GM12878 (cell line): ENCODE data around the gene FAM89A. TPM values are rescaled to one million over a fixed set of nuclear protein-coding genes. Genes with fewer than 3 reads are reported as not detected.

Source experiments
- ATAC-seq: fragments of 200-7000 bp; cut with Tn5 transposase; 3 replicates; pipeline ENCODE4 v1.9.1; 2020; ENCODE audit warnings: mild to moderate bottlenecking, moderate library complexity
- BruUV-seq: library from RNA; stranded (reverse); fragments of 400-500 nt; replicated peaks from 2 replicates; lab custom pipeline; 2021; lab: Mats Ljungman, UMichigan
- CTCF ChIA-PET: fragments of 300-600 bp; sonication (Branson Sonifier 250); formaldehyde crosslinking; extraction: SDS; loops from one replicate; lab custom pipeline; 2021; ENCODE audit warnings: inconsistent platforms; lab: Yijun Ruan, JAX
- POLR2A ChIA-PET: fragments of 350-600 bp; formaldehyde crosslinking; extraction: SDS; loops from one replicate; lab custom pipeline; 2021; ENCODE audit warnings: inconsistent platforms; lab: Charles Lee
- RAD21 ChIA-PET: fragments of 300-600 bp; sonication (Branson Sonifier 250); formaldehyde crosslinking; loops from one replicate; lab custom pipeline; 2023; ENCODE audit warnings: antibody characterized with exemption; ENCODE audit not compliant: unreplicated experiment; lab: Charles Lee
- SMC1A ChIA-PET: fragments of 300-600 bp; sonication (Branson Sonifier 250); formaldehyde crosslinking; loops from one replicate; lab custom pipeline; 2023; ENCODE audit not compliant: unreplicated experiment, uncharacterized antibody; lab: Charles Lee
- DNase-seq: peaks from one replicate; pipeline ENCODE4 v3.0.0-alpha.2; 2011; ENCODE audit warnings: low read depth, low spot score
- FAIRE-seq: peaks from 3 replicates; lab custom pipeline; 2011; peaks lifted over from hg19 to GRCh38; lab: Jason Lieb, UNC
- H2AFZ ChIP-seq: 2 replicates; pipeline ENCODE4 v1.6.0; 2011; ENCODE audit warnings: low read depth, low read length, control low read depth; ENCODE audit not compliant: control insufficient read depth
- H3K27ac ChIP-seq: 2 replicates; pipeline ENCODE4 v1.5.1; 2011; ENCODE audit warnings: control low read depth; ENCODE audit not compliant: control insufficient read depth, insufficient read depth
- H3K27me3 ChIP-seq, 2 experiments: replicated peaks in 1 of 2; 2 replicates each; pipeline versions ENCODE4 v1.6.0 to v1.6.1; 2011; ENCODE audit warnings: low read length in 1 of 2; ENCODE audit not compliant: control insufficient read depth in 2 of 2, insufficient read depth in 2 of 2
- H3K36me3 ChIP-seq, 2 experiments: 2 replicates each; pipeline ENCODE4 v1.5.1; 2011; ENCODE audit warnings: low read length in 1 of 2; ENCODE audit not compliant: control insufficient read depth in 2 of 2, insufficient read depth in 2 of 2
- H3K4me1 ChIP-seq: 2 replicates; pipeline ENCODE4 v1.6.1; 2011; ENCODE audit warnings: mild to moderate bottlenecking, low read length, moderate library complexity, mixed read lengths; ENCODE audit not compliant: control insufficient read depth, insufficient read depth
- H3K4me2 ChIP-seq: 2 replicates; pipeline ENCODE4 v1.6.0; 2011; ENCODE audit warnings: control low read depth; ENCODE audit not compliant: control insufficient read depth, insufficient read depth
- H3K4me3 ChIP-seq: fragments of 200-600 bp; sonication (generic); 2 replicates; pipeline ENCODE4 v1.5.1; 2016
- H3K79me2 ChIP-seq: 2 replicates; pipeline ENCODE4 v1.6.0; 2011; ENCODE audit warnings: low read length; ENCODE audit not compliant: control insufficient read depth, insufficient read depth
- H3K9ac ChIP-seq: 2 replicates; pipeline ENCODE4 v1.8.0; 2011; ENCODE audit warnings: low read length, control low read depth, mixed read lengths; ENCODE audit not compliant: control insufficient read depth, insufficient read depth
- H3K9me3 ChIP-seq: replicated peaks from 3 replicates; pipeline ENCODE4 v1.5.1; 2011; ENCODE audit warnings: mild to moderate bottlenecking, low read length; ENCODE audit not compliant: control insufficient read depth, insufficient read depth
- H4K20me1 ChIP-seq: 2 replicates; pipeline ENCODE4 v1.6.0; 2011; ENCODE audit not compliant: control insufficient read depth, insufficient read depth
- CREB1 ChIP-seq: IDR thresholded peaks from 2 replicates; pipeline ENCODE4 v1.6.1; 2012; ENCODE audit warnings: low read depth, mild to moderate bottlenecking, inconsistent platforms
- MYC ChIP-seq: IDR thresholded peaks from 2 replicates; pipeline ENCODE4 v1.6.1; 2011; ENCODE audit warnings: mild to moderate bottlenecking, low read length, moderate library complexity, inconsistent platforms; ENCODE audit not compliant: insufficient read depth, insufficient replicate concordance, insufficient read length, severe bottlenecking
- NR2C1 ChIP-seq: fragments of 450-650 bp; IDR thresholded peaks from 2 replicates; pipeline ENCODE4 v1.6.1; 2017; ENCODE audit warnings: antibody characterized with exemption, mild to moderate bottlenecking, moderate library complexity
- WGBS: methylation state at CpG from one replicate; pipeline ENCODE4 v1.1.6; 2016; ENCODE audit warnings: low lambda C conversion rate; ENCODE audit not compliant: insufficient replicate concordance, insufficient coverage; ENCODE audit errors: missing lambda C conversion rate; 5-methylcytosine and 5-hydroxymethylcytosine counted together
- in situ Hi-C: fragments of 300-500 bp; cut with MboI; formaldehyde crosslinking; loops from 9 replicates; pipeline ENCODE4 v1.14.3; 2018; ENCODE audit warnings: mixed read lengths
- intact Hi-C: fragments of 100-400 bp; cut with micrococcal nuclease; formaldehyde crosslinking; loops from one replicate; pipeline ENCODE4 v1.14.2; 2022; ENCODE audit not compliant: unreplicated experiment
- polyA plus RNA-seq, 11 experiments: library from polyadenylated mRNA; depleted of rRNA in 4 of 11; unstranded in 6 of 11; stranded (reverse) in 5 of 11; fragments of >200 nt; fragmentation: Nextera tagmentation in 4 of 11; fragmentation: Illumina TruSeq in 1 of 11; extraction: Ambion mirVana in 4 of 11; extraction: Trizol in 1 of 11; gene quantifications; 1 replicate in 1 of 11; 2 replicates in 10 of 11; pipeline versions ENCODE4 v1.2.1 to v1.2.3, GENCODE V29; 2011 to 2016; ENCODE audit warnings: inconsistent platforms in 2 of 11, missing spikeins in 2 of 11, low read depth in 1 of 11
- total RNA-seq, 4 experiments: library from RNA; depleted of rRNA in 3 of 4; stranded (reverse); fragments of >200 nt in 3 of 4; fragmentation: Illumina TruSeq in 1 of 4; extraction: Trizol in 1 of 4; gene quantifications; 2 replicates each; pipeline versions ENCODE4 v1.2.1 to v1.2.3, GENCODE V29; 2013 to 2021
- TF ChIP-seq, protein P1 (sequence below): IDR thresholded peaks from 2 replicates; pipeline ENCODE4 v1.6.1; 2012; ENCODE audit warnings: improper control_type of control experiment, low read depth, low read length; ENCODE audit not compliant: insufficient replicate concordance

The FAM89A gene
- total and polyA plus RNA-seq, 10 of the 15 experiments (the other 5 are each of a cell fraction or from before 2014, with no cell fraction given), result 0.06 to 0.72 (median 0.14) TPM; not detected in 4

DNA sequence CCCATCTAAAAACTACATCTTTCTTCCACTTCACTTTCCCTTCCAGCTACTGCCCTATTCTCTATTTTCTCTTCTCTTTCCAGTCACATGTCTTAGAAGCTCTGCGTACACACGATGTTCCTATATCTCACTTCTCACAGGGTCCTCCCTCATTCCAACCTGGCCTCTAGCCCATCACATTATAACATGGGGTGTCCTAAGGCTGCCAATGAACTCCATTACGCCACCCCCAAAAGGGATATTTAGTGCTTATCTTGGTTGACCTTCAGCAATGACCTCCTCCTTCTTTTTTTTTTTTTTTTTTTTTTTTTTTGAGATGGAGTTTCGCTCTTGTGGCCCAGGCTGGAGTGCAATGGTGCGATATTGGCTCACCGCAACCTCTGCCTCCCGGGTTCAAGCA lies 38.2 kb upstream of the FAM89A start (continued):
- TF ChIP-seq MYC (no peak), NR2C1 (no peak)

DNA sequence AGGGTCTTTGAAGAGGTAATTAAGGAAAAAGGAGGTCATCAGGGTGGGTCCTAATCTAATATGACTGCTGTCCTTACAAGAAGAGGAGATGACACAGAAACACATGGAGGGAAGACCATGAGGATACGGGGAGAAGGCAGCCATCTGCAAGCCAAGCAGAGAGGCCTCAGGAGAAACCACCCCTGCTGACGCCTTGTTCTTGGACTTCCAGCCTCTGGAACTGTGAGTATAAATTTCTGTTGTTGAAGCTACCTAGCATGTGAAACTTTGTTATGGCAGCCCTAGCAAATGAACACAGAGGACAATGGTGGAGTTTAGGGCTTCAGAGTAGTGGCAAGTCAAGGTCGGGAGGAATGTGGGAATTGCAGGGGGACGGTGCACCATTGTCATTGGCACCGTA lies 36.7 kb upstream of the FAM89A start:
- Histone ChIP-seq H3K4me1 (no peaks in the 10 kb centered on the region), H3K4me2 (no peak overlapping the region), H3K36me3 (no peaks in the 10 kb centered on the region), H3K27me3 (no peaks in the 10 kb centered on the region; a peak in 1 of 4 replicates), H3K27ac (no peak overlapping the region), H2AFZ (no peak overlapping the region), H3K9me3 (no peaks in the 10 kb centered on the region), H4K20me1 (no peaks in the 10 kb centered on the region), H3K79me2 (no peaks in the 10 kb centered on the region), H3K9ac (no peak overlapping the region), H3K4me3 (no peak overlapping the region)
- ChIA-PET POLR2A (no interaction called here), CTCF (interaction anchor here (1.2 kb wide), 1 partner anchor 13 kb away, joined by 4 read pairs; no protein-coding TSS in a partner anchor), SMC1A (no interaction called here), RAD21 (no interaction called here)
- no peak for DNase-seq
- FAIRE-seq, result no peak
- 30% methylated on average over 5 of the region's 5 CpGs for WGBS
- BruUV-seq, result no TSS peak
- in situ Hi-C loops, result no loop called here
- intact Hi-C loops, result no loop called here
- ATAC-seq, result no peak
- TF ChIP-seq, protein P1, sequence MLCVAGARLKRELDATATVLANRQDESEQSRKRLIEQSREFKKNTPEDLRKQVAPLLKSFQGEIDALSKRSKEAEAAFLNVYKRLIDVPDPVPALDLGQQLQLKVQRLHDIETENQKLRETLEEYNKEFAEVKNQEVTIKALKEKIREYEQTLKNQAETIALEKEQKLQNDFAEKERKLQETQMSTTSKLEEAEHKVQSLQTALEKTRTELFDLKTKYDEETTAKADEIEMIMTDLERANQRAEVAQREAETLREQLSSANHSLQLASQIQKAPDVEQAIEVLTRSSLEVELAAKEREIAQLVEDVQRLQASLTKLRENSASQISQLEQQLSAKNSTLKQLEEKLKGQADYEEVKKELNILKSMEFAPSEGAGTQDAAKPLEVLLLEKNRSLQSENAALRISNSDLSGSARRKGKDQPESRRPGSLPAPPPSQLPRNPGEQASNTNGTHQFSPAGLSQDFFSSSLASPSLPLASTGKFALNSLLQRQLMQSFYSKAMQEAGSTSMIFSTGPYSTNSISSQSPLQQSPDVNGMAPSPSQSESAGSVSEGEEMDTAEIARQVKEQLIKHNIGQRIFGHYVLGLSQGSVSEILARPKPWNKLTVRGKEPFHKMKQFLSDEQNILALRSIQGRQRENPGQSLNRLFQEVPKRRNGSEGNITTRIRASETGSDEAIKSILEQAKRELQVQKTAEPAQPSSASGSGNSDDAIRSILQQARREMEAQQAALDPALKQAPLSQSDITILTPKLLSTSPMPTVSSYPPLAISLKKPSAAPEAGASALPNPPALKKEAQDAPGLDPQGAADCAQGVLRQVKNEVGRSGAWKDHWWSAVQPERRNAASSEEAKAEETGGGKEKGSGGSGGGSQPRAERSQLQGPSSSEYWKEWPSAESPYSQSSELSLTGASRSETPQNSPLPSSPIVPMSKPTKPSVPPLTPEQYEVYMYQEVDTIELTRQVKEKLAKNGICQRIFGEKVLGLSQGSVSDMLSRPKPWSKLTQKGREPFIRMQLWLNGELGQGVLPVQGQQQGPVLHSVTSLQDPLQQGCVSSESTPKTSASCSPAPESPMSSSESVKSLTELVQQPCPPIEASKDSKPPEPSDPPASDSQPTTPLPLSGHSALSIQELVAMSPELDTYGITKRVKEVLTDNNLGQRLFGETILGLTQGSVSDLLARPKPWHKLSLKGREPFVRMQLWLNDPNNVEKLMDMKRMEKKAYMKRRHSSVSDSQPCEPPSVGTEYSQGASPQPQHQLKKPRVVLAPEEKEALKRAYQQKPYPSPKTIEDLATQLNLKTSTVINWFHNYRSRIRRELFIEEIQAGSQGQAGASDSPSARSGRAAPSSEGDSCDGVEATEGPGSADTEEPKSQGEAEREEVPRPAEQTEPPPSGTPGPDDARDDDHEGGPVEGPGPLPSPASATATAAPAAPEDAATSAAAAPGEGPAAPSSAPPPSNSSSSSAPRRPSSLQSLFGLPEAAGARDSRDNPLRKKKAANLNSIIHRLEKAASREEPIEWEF, result no peak
- TF ChIP-seq CREB1, result no peak
